GM18526 (cell line): Measurements from ENCODE around the gene FNDC4.

Experiments used
- POLR2A ChIP-seq: IDR thresholded peaks from 3 replicates; pipeline ENCODE4 v1.6.1; 2011; ENCODE audit not compliant: insufficient read length; ENCODE audit errors: extremely low read depth

FNDC4 gene

GRCh38 chr2:27494944-27495554, at the start of gene FNDC4:
Gene FNDC4 (minus strand): TSS chr2:27495200. CDS start chr2:27494679, 521 bp downstream.
- no peak for TF ChIP-seq POLR2A

GRCh38 chr2:27544143-27544821, 49.3 kb upstream of the FNDC4 start:
- TF ChIP-seq POLR2A: no peak

- no peak for TF ChIP-seq POLR2A
Observed at GRCh38 chr2:27537287-27537686, 42.3 kb upstream of the FNDC4 start.

GRCh38 chr2:27531983-27532382, 37.0 kb upstream of the FNDC4 start:
- no peak for TF ChIP-seq POLR2A

- TF ChIP-seq POLR2A: no peak
Observed at GRCh38 chr2:27527182-27527581, 32.2 kb upstream of the FNDC4 start.

GRCh38 chr2:27522400-27522945, 27.5 kb upstream of the FNDC4 start:
- no peak for TF ChIP-seq POLR2A

- TF ChIP-seq POLR2A: no peak
Observed at GRCh38 chr2:27520316-27520715, 25.3 kb upstream of the FNDC4 start.

- no peak for TF ChIP-seq POLR2A
Observed at GRCh38 chr2:27518782-27519113, 23.7 kb upstream of the FNDC4 start.

- TF ChIP-seq POLR2A: no peak
Observed at GRCh38 chr2:27518113-27518781, 23.2 kb upstream of the FNDC4 start.

GRCh38 chr2:27509326-27509725, 14.3 kb upstream of the FNDC4 start:
- no peak for TF ChIP-seq POLR2A

- TF ChIP-seq POLR2A: no peak
Observed at GRCh38 chr2:27507293-27507692, 12.3 kb upstream of the FNDC4 start.

GRCh38 chr2:27506587-27506986, 11.6 kb upstream of the FNDC4 start:
- TF ChIP-seq POLR2A: no peak

- TF ChIP-seq POLR2A: no peak
Observed at GRCh38 chr2:27502142-27502541, 7.1 kb upstream of the FNDC4 start.

- no peak for TF ChIP-seq POLR2A
Observed at GRCh38 chr2:27501042-27501441, 6.0 kb upstream of the FNDC4 start.

- no peak for TF ChIP-seq POLR2A
Observed at GRCh38 chr2:27498975-27499374, 4.0 kb upstream of the FNDC4 start.

GRCh38 chr2:27497288-27497627, 2.3 kb upstream of the FNDC4 start:
- TF ChIP-seq POLR2A: no peak
